NCI-H526 treated with DMSO at 0.1 percent for 48 hours (cell line): ENCODE results near the gene ST14.
"Not testable (repeated sequence)": the region's sequence is repeated elsewhere in the genome, so short reads cannot be mapped to it uniquely, and the experiment has no call there.

Source experiments
- DNase-seq: peaks from one replicate; lab custom pipeline; 2025; lab: John Stamatoyannopoulos, UW

ST14 gene

GRCh38 chr11:130209954-130210854 is 50.6 kb downstream of the ST14 start:
- no peak for DNase-seq

- no peak for DNase-seq
Measured at GRCh38 chr11:130211144-130211543, 51.6 kb downstream of the ST14 start.

- no peak for DNase-seq
Measured at GRCh38 chr11:130211781-130212401, 52.3 kb downstream of the ST14 start.

- DNase-seq = no peak
Measured at GRCh38 chr11:130212431-130212961, 52.9 kb downstream of the ST14 start.

- DNase-seq = peak; percentile 51
Measured at GRCh38 chr11:130213143-130213978, 53.8 kb downstream of the ST14 start.

GRCh38 chr11:130213979-130214281 is 54.3 kb downstream of the ST14 start:
- DNase-seq = no peak

GRCh38 chr11:130214861-130215530 is 55.4 kb downstream of the ST14 start:
- DNase-seq = no peak

GRCh38 chr11:130215531-130216220 is 56.1 kb downstream of the ST14 start:
- no peak for DNase-seq

GRCh38 chr11:130216221-130216550 is 56.6 kb downstream of the ST14 start:
- no peak for DNase-seq

GRCh38 chr11:130216591-130217132 is 57.1 kb downstream of the ST14 start:
- DNase-seq = no peak

GRCh38 chr11:130217133-130218031 is 57.8 kb downstream of the ST14 start:
- no peak for DNase-seq

- DNase-seq = no peak
Measured at GRCh38 chr11:130218501-130219070, 59.0 kb downstream of the ST14 start.

- no peak for DNase-seq
Measured at GRCh38 chr11:130219148-130219547, 59.6 kb downstream of the ST14 start.

GRCh38 chr11:130220311-130221035 is 60.9 kb downstream of the ST14 start:
- no peak for DNase-seq

GRCh38 chr11:130223291-130223971 is 63.8 kb downstream of the ST14 start:
- DNase-seq = no peak

- DNase-seq = peak; percentile 24
Measured at GRCh38 chr11:130227373-130227772, 67.8 kb downstream of the ST14 start.

GRCh38 chr11:130233486-130233885 is 73.9 kb downstream of the ST14 start:
- not testable (repeated sequence) for DNase-seq

GRCh38 chr11:130233888-130234287 is 74.3 kb downstream of the ST14 start:
- DNase-seq = not testable (repeated sequence)
